Activated T-helper 2 cell treated with anti-CD3 and anti-CD28 coated beads, Interferon-gamma antibody, Interleukin-2, Interleukin-4, amounts not matched to agents 10 μg/mL and 5 μg/mL and 100 μg/mL, durations not matched to agents 14 hours and 24 hours and 36 hours (primary cell): ENCODE results near the gene BRME1. TPM values are rescaled to one million over a fixed set of nuclear protein-coding genes. Genes with fewer than 3 reads are reported as not detected.
A peak's percentile ranks its signal among the peaks of the same experiment; 100 is the strongest.

ENCODE experiments used
- DNase-seq: peaks from one replicate; pipeline ENCODE4 v3.0.0; 2021; ENCODE audit warnings: low spot score
- H3K27ac Mint-ChIP-seq: one replicate; pipeline ENCODE4 v1.8.0; 2021; ENCODE audit warnings: mixed read lengths
- H3K27me3 Mint-ChIP-seq: one replicate; pipeline ENCODE4 v1.8.0; 2021; ENCODE audit warnings: low read depth, mixed read lengths
- H3K36me3 Mint-ChIP-seq: one replicate; pipeline ENCODE4 v1.8.0; 2021; ENCODE audit warnings: low read depth, mixed read lengths
- H3K4me1 Mint-ChIP-seq: one replicate; pipeline ENCODE4 v1.8.0; 2021; ENCODE audit warnings: low read depth, mixed read lengths
- H3K4me3 Mint-ChIP-seq: one replicate; pipeline ENCODE4 v1.8.0; 2021; ENCODE audit warnings: low read depth, mild to moderate bottlenecking, moderate library complexity, mixed read lengths
- H3K9me3 Mint-ChIP-seq: one replicate; pipeline ENCODE4 v1.8.0; 2021; ENCODE audit warnings: mixed read lengths
- intact Hi-C: fragments of 100-400 bp; cut with micrococcal nuclease; formaldehyde crosslinking; loops from one replicate; pipeline ENCODE4 v1.15.1; 2023
- total RNA-seq: library from RNA; stranded (reverse); gene quantifications from 2 replicates; pipeline ENCODE4 v1.2.3, GENCODE V29; 2022

BRME1 gene
- total RNA-seq, 1 donor from 2014 or later = 15.3 TPM

- DNase-seq = peak; percentile 32
- Mint-ChIP-seq H3K27ac (peak overlapping the region; percentile 87), H3K27me3 (no peaks in the 10 kb centered on the region), H3K4me1 (peaks cover 24% of the 10 kb centered on the region), H3K4me3 (peak overlapping the region; percentile 47), H3K36me3 (no peaks in the 10 kb centered on the region), H3K9me3 (no peaks in the 10 kb centered on the region)
- intact Hi-C loops = loop anchor here (2.0 kb wide), 1 partner anchor 71 kb away; the partner anchor contains the start of gene DCAF15
Measured at GRCh38 chr19:13881692-13882418, 24.1 kb downstream of the BRME1 start.

- peaks cover 24% of the 10 kb centered on the region for H3K4me1 Mint-ChIP-seq
- no peak for DNase-seq
- peak overlapping the region; percentile 51 for H3K4me3 Mint-ChIP-seq
- intact Hi-C loops = loop anchor here (2.0 kb wide), 1 partner anchor 72 kb away; the partner anchor contains the start of gene DCAF15
- no peaks in the 10 kb centered on the region for H3K27me3 Mint-ChIP-seq
- H3K27ac Mint-ChIP-seq = peak overlapping the region; percentile 87
- H3K9me3 Mint-ChIP-seq = no peaks in the 10 kb centered on the region
- H3K36me3 Mint-ChIP-seq = no peaks in the 10 kb centered on the region
Measured at GRCh38 chr19:13881251-13881691, 24.6 kb downstream of the BRME1 start.

- Mint-ChIP-seq H3K9me3 (no peaks in the 10 kb centered on the region), H3K36me3 (no peaks in the 10 kb centered on the region), H3K4me1 (peaks cover 24% of the 10 kb centered on the region), H3K27ac (peak overlapping the region; percentile 87), H3K27me3 (peaks cover 4% of the 10 kb centered on the region), H3K4me3 (peak overlapping the region; percentile 51)
- intact Hi-C loops = loop anchor here (1.0 to 2.0 kb wide), 6 partner anchors 72 to 257 kb away; partner anchors contain the start of genes DCAF15 and RFX1
- DNase-seq = peak; percentile 96
Measured at GRCh38 chr19:13880059-13881043, 25.6 kb downstream of the BRME1 start.

- peaks cover 24% of the 10 kb centered on the region for H3K4me1 Mint-ChIP-seq
- intact Hi-C loops = no loop called here
- no peaks in the 10 kb centered on the region for H3K36me3 Mint-ChIP-seq
- no peak overlapping the region for H3K27ac Mint-ChIP-seq
- no peak overlapping the region for H3K4me3 Mint-ChIP-seq
- peaks cover 7% of the 10 kb centered on the region for H3K27me3 Mint-ChIP-seq
- DNase-seq = no peak
- H3K9me3 Mint-ChIP-seq = no peaks in the 10 kb centered on the region
Measured at GRCh38 chr19:13877303-13877702, 28.6 kb downstream of the BRME1 start.

GRCh38 chr19:13876834-13877233 is 29.1 kb downstream of the BRME1 start, which contains the start of gene NANOS3:
Gene NANOS3 (plus strand): TSS chr19:13877134. CDS start chr19:13877249, 115 bp downstream.
- no peak within 1 kb of the TSS for H3K27ac Mint-ChIP-seq
- no peaks in the 10 kb centered on the region for H3K36me3 Mint-ChIP-seq
- H3K4me3 Mint-ChIP-seq = no peak within 1 kb of the TSS
- intact Hi-C loops = no loop called here
- no peaks in the 10 kb centered on the region for H3K9me3 Mint-ChIP-seq
- DNase-seq = no peak
- H3K27me3 Mint-ChIP-seq = peaks cover 7% of the 10 kb centered on the region
- H3K4me1 Mint-ChIP-seq = peaks cover 20% of the 10 kb centered on the region

GRCh38 chr19:13875824-13876223 is 30.1 kb downstream of the BRME1 start:
- Mint-ChIP-seq H3K27me3 (peaks cover 7% of the 10 kb centered on the region), H3K9me3 (no peaks in the 10 kb centered on the region), H3K4me3 (no peak overlapping the region), H3K4me1 (peaks cover 12% of the 10 kb centered on the region), H3K36me3 (no peaks in the 10 kb centered on the region), H3K27ac (no peak overlapping the region)
- no peak for DNase-seq
- intact Hi-C loops = no loop called here

- Mint-ChIP-seq H3K9me3 (no peaks in the 10 kb centered on the region), H3K27me3 (peaks cover 7% of the 10 kb centered on the region), H3K4me1 (peaks cover 6% of the 10 kb centered on the region), H3K36me3 (no peaks in the 10 kb centered on the region), H3K4me3 (no peak overlapping the region), H3K27ac (no peak overlapping the region)
- no peak for DNase-seq
- intact Hi-C loops = no loop called here
Measured at GRCh38 chr19:13873834-13874515, 31.9 kb downstream of the BRME1 start.

GRCh38 chr19:13872695-13873389 is 33.1 kb downstream of the BRME1 start:
- intact Hi-C loops = no loop called here
- Mint-ChIP-seq H3K27ac (no peak overlapping the region), H3K4me1 (peaks cover 11% of the 10 kb centered on the region), H3K9me3 (no peaks in the 10 kb centered on the region), H3K4me3 (peak overlapping the region; percentile 76), H3K36me3 (no peaks in the 10 kb centered on the region), H3K27me3 (peaks cover 7% of the 10 kb centered on the region)
- no peak for DNase-seq

GRCh38 chr19:13872339-13872694 is 33.6 kb downstream of the BRME1 start:
- DNase-seq = no peak
- Mint-ChIP-seq H3K4me3 (peak overlapping the region; percentile 76), H3K4me1 (peaks cover 11% of the 10 kb centered on the region), H3K27me3 (peaks cover 12% of the 10 kb centered on the region), H3K9me3 (no peaks in the 10 kb centered on the region), H3K27ac (no peak overlapping the region), H3K36me3 (no peaks in the 10 kb centered on the region)
- intact Hi-C loops = no loop called here

GRCh38 chr19:13870873-13871272 is 35.0 kb downstream of the BRME1 start:
- Mint-ChIP-seq H3K9me3 (no peaks in the 10 kb centered on the region), H3K4me1 (peaks cover 17% of the 10 kb centered on the region), H3K27ac (no peak overlapping the region), H3K4me3 (no peak overlapping the region), H3K36me3 (peaks cover 6% of the 10 kb centered on the region), H3K27me3 (peaks cover 18% of the 10 kb centered on the region)
- intact Hi-C loops = no loop called here
- DNase-seq = no peak

GRCh38 chr19:13869281-13869680 is 36.6 kb downstream of the BRME1 start:
- H3K4me1 Mint-ChIP-seq = peaks cover 20% of the 10 kb centered on the region
- peaks cover 6% of the 10 kb centered on the region for H3K36me3 Mint-ChIP-seq
- H3K27ac Mint-ChIP-seq = no peak overlapping the region
- intact Hi-C loops = no loop called here
- peaks cover 17% of the 10 kb centered on the region for H3K27me3 Mint-ChIP-seq
- no peak overlapping the region for H3K4me3 Mint-ChIP-seq
- no peaks in the 10 kb centered on the region for H3K9me3 Mint-ChIP-seq
- DNase-seq = no peak

GRCh38 chr19:13868663-13869062 is 37.3 kb downstream of the BRME1 start:
- Mint-ChIP-seq H3K27me3 (peaks cover 20% of the 10 kb centered on the region), H3K36me3 (peaks cover 6% of the 10 kb centered on the region), H3K4me1 (peaks cover 24% of the 10 kb centered on the region), H3K4me3 (no peak overlapping the region), H3K9me3 (no peaks in the 10 kb centered on the region), H3K27ac (no peak overlapping the region)
- intact Hi-C loops = no loop called here
- no peak for DNase-seq
